Spleen (tissue), 11 donors: Measurements from ENCODE around the gene TFDP3. TPM values are rescaled to one million over a fixed set of nuclear protein-coding genes. Genes with fewer than 3 reads are reported as not detected.

Source experiments
- DNase-seq: peaks from one replicate; pipeline ENCODE4 v3.0.0-alpha.2; 2020
- H3K27ac ChIP-seq, 8 donors: fragments of 200-600 bp; sonication (generic) in 7 of 8; 1 replicate in 4 of 8; 2 replicates in 4 of 8; pipeline versions ENCODE4 v1.5.0 to v1.8.0; 2016 to 2021; ENCODE audit warnings: inconsistent platforms in 4 of 8, mild to moderate bottlenecking in 4 of 8, moderate library complexity in 1 of 8
- H3K27me3 ChIP-seq, 7 donors: fragments of 200-600 bp; sonication (generic) in 6 of 7; replicated peaks in 1 of 7; 1 replicate in 4 of 7; 2 replicates in 3 of 7; pipeline versions ENCODE4 v1.5.0 to v1.8.0; 2016 to 2021; ENCODE audit warnings: inconsistent platforms in 3 of 7, mild to moderate bottlenecking in 1 of 7
- H3K36me3 ChIP-seq, 6 donors: fragments of 200-600 bp; sonication (generic) in 5 of 6; 1 replicate in 4 of 6; 2 replicates in 2 of 6; pipeline versions ENCODE4 v1.5.0 to v1.8.0; 2016 to 2021; ENCODE audit warnings: inconsistent platforms in 2 of 6
- H3K4me1 ChIP-seq, 6 donors: fragments of 200-600 bp; sonication (generic) in 5 of 6; 1 replicate in 3 of 6; 2 replicates in 3 of 6; pipeline versions ENCODE4 v1.5.0 to v1.8.0; 2016 to 2021; ENCODE audit warnings: inconsistent platforms in 3 of 6
- H3K4me3 ChIP-seq, 8 donors: fragments of 200-600 bp; sonication (generic) in 7 of 8; 1 replicate in 4 of 8; 2 replicates in 4 of 8; pipeline versions ENCODE4 v1.5.0 to v1.8.0; 2016 to 2021; ENCODE audit warnings: inconsistent platforms in 4 of 8, mild to moderate bottlenecking in 4 of 8, moderate library complexity in 2 of 8
- H3K9me3 ChIP-seq, 8 donors: fragments of 200-600 bp; sonication (generic) in 7 of 8; 1 replicate in 4 of 8; 2 replicates in 4 of 8; pipeline versions ENCODE4 v1.5.0 to v1.8.0; 2016 to 2021; ENCODE audit warnings: inconsistent platforms in 4 of 8
- POLR2A ChIP-seq, 3 donors: fragments of 450-650 bp; IDR thresholded peaks; one replicate each; pipeline ENCODE4 v1.5.1; 2017; ENCODE audit warnings: antibody characterized with exemption in 3 of 3, mild to moderate bottlenecking in 1 of 3
- POLR2AphosphoS5 ChIP-seq, 3 donors: sonication (generic); formaldehyde crosslinking; IDR thresholded peaks; one replicate each; pipeline ENCODE4 v1.5.1; 2017; ENCODE audit warnings: antibody characterized with exemption in 3 of 3
- WGBS, 5 donors: extraction: QIAGEN DNeasy Blood & Tissue Kit in 3 of 5; methylation state at CpG; one replicate each; pipeline versions ENCODE4 v1.1.5 to v1.1.7; 2013 to 2018; 5-methylcytosine and 5-hydroxymethylcytosine counted together
- intact Hi-C: fragments of 100-400 bp; cut with DNase I; formaldehyde crosslinking; loops from one replicate; pipeline ENCODE4 v1.15.0; 2023; ENCODE audit warnings: low total_unique reads
- polyA plus RNA-seq, 3 donors: library from polyadenylated mRNA; stranded (reverse); fragments of 200-250 nt; gene quantifications; one replicate each; pipeline ENCODE4 v1.2.1, GENCODE V29; 2013
- small RNA-seq, 4 donors: library from RNA; depleted of rRNA; stranded (forward); fragments of <200 nt; gene quantifications; one replicate each; pipeline ENCODE3, GENCODE V24; 2016
- total RNA-seq, 7 donors: library from RNA; depleted of rRNA in 3 of 7; stranded (reverse); fragments of >200 nt in 3 of 7; fragmentation: NEBNext Ultra II Directional in 4 of 7; extraction: Animal tissue kit (Norgen Biotek cat#: 25700) in 4 of 7; gene quantifications; one replicate each; pipeline versions ENCODE4 v1.1.0 to v1.2.1, GENCODE V29; 2016 to 2021
- TF ChIP-seq, protein P1 (sequence below), 11 experiments: fragments of 200-600 bp in 7 of 11; fragments of 450-650 bp in 4 of 11; sonication (generic) in 4 of 11; IDR thresholded peaks in 8 of 11; conservative IDR thresholded peaks in 3 of 11; 1 replicate in 7 of 11; 2 replicates in 4 of 11; pipeline versions ENCODE4 v1.4.0 to v1.8.0; 2016 to 2021; ENCODE audit warnings: antibody characterized with exemption in 11 of 11, inconsistent platforms in 4 of 11, mild to moderate bottlenecking in 1 of 11
- donor health status: healthy with polysubstance abuse.
- donor health status: DM: no; HTN: no; CAD: no; lungs with moderate emphysema.
- donor health status: DM: no; HTN: no; CAD: no.
- donor health status: Bipolar disorder and iron deficiency.
- donor health status: healthy.
- donor health status: DM: no; HTN: no; CAD: no.
- donor health status: DM: yes; HTN: yes; CAD: no.

TFDP3 gene
- total and polyA plus RNA-seq, 10 donors: not detected

DNA sequence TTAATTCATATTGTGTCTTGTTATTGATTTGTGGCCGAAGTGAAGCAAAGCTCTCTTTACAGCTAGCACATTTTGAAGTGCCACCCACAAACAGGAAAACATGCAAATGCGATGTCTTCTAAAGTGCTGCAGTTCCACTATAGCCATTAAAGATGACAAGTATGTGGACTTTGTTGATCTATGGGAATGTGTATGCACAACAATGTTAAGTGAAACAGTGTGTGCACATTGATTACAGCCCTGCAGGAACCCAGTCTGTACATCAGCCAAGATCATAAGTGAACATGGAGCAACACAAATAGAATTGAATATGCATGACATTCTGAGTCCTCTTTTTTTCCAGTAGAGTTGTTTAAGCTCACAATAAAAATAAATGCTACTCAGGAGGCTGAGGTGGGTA is 43.0 kb downstream of the TFDP3 start:
- Histone ChIP-seq H3K9me3 (no peaks in the 10 kb centered on the region), H3K27me3 (peaks cover 0 to 11% (median 0%) of the 10 kb centered on the region in 7 donors), H3K4me1 (no peaks in the 10 kb centered on the region), H3K36me3 (no peaks in the 10 kb centered on the region), H3K27ac (no peak overlapping the region), H3K4me3 (no peak overlapping the region)
- intact Hi-C loops: no loop called here
- TF ChIP-seq POLR2AphosphoS5 (IDR thresholded peaks at IDR 0.05) (no peak), POLR2A (IDR thresholded peaks at IDR 0.05) (no peak)
- TF ChIP-seq, protein P1, sequence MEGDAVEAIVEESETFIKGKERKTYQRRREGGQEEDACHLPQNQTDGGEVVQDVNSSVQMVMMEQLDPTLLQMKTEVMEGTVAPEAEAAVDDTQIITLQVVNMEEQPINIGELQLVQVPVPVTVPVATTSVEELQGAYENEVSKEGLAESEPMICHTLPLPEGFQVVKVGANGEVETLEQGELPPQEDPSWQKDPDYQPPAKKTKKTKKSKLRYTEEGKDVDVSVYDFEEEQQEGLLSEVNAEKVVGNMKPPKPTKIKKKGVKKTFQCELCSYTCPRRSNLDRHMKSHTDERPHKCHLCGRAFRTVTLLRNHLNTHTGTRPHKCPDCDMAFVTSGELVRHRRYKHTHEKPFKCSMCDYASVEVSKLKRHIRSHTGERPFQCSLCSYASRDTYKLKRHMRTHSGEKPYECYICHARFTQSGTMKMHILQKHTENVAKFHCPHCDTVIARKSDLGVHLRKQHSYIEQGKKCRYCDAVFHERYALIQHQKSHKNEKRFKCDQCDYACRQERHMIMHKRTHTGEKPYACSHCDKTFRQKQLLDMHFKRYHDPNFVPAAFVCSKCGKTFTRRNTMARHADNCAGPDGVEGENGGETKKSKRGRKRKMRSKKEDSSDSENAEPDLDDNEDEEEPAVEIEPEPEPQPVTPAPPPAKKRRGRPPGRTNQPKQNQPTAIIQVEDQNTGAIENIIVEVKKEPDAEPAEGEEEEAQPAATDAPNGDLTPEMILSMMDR (IDR thresholded peaks at IDR 0.05 in 8 of 11, conservative IDR thresholded peaks at IDR 0.05 in 3 of 11): no peak
- WGBS, 5 donors: 70 to 88% (median 74%) methylated on average over 2 of the region's 2 CpGs
- no peak for DNase-seq

- WGBS, 5 donors: 17 to 65% (median 26%) methylated on average over 1 of the region's 1 CpG
- DNase-seq: no peak
- TF ChIP-seq, protein P1 (IDR thresholded peaks at IDR 0.05 in 8 of 11, conservative IDR thresholded peaks at IDR 0.05 in 3 of 11): peak in 3 of 11 experiments; percentile 6 to 11 (median 11)
- TF ChIP-seq POLR2AphosphoS5 (IDR thresholded peaks at IDR 0.05) (no peak), POLR2A (IDR thresholded peaks at IDR 0.05) (no peak)
Observed at GRCh38 chrX:133171962-133172708, 46.0 kb downstream of the TFDP3 start.

More at GRCh38 chrX:133171962-133172708, 46.0 kb downstream of the TFDP3 start:
- Histone ChIP-seq H3K9me3 (no peaks in the 10 kb centered on the region), H3K27ac (no peak overlapping the region), H3K4me1 (no peaks in the 10 kb centered on the region), H3K4me3 (no peak overlapping the region), H3K27me3 (peaks cover 0 to 11% (median 0%) of the 10 kb centered on the region in 7 donors), H3K36me3 (no peaks in the 10 kb centered on the region)
- intact Hi-C loops: no loop called here

Small RNA genes lying within 50 kb of the gene (small RNA-seq; reads per million reads assigned to genes)
- gene RNU1-115P: 0 reads per million in 4 donors

Other genes starting within 250 kb of the TFDP3 start
- gene USP26, start 121.2 kb downstream of the TFDP3 start, total RNA-seq: not detected
- not detected for gene USP26, start 121.2 kb downstream of the TFDP3 start, polyA plus RNA-seq
- 10 to 100 TPM in 1 of 7 donors, 1 to 10 TPM in 6; 3.8 to 17.7 (median 5.9) TPM for gene GPC4, start 197.1 kb upstream of the TFDP3 start, total RNA-seq
- 1 to 10 TPM in 2 of 3 donors, under 1 TPM in 1; 0.70 to 1.8 (median 1.3) TPM for gene GPC4, start 197.1 kb upstream of the TFDP3 start, polyA plus RNA-seq